GM23338 (cell line): ENCODE data around the gene GJB3. TPM values are rescaled to one million over a fixed set of nuclear protein-coding genes. Genes with fewer than 3 reads are reported as not detected.

Experiments
- ATAC-seq: fragments of 200-7000 bp; cut with Tn5 transposase; 3 replicates; pipeline ENCODE4 v1.9.1; 2020
- DNase-seq: peaks from one replicate; pipeline ENCODE4 v3.0.0-alpha.2; 2015; ENCODE audit warnings: low spot score
- H2AFZ ChIP-seq: fragments of 200-600 bp; sonication (generic); 2 replicates; pipeline ENCODE4 v1.8.0; 2016; ENCODE audit warnings: antibody characterized with exemption, mild to moderate bottlenecking, moderate library complexity
- H3F3A ChIP-seq: fragments of 200-600 bp; sonication (generic); replicated peaks from 2 replicates; pipeline ENCODE4 v1.8.0; 2017; ENCODE audit warnings: antibody characterized with exemption, mixed run types, low read depth
- H3K27ac ChIP-seq: fragments of 200-600 bp; sonication (generic); 2 replicates; pipeline ENCODE4 v1.6.1; 2016; ENCODE audit warnings: low read depth
- H3K27me3 ChIP-seq: fragments of 200-600 bp; sonication (generic); 2 replicates; pipeline ENCODE4 v1.8.0; 2016; ENCODE audit warnings: mild to moderate bottlenecking, mixed run types, moderate library complexity; ENCODE audit not compliant: insufficient read depth
- H3K36me3 ChIP-seq: fragments of 200-600 bp; sonication (generic); 2 replicates; pipeline ENCODE4 v1.8.0; 2016; ENCODE audit warnings: mild to moderate bottlenecking; ENCODE audit not compliant: insufficient read depth
- H3K4me1 ChIP-seq: fragments of 200-600 bp; sonication (generic); 2 replicates; pipeline ENCODE4 v1.8.0; 2016; ENCODE audit warnings: mild to moderate bottlenecking, moderate library complexity; ENCODE audit not compliant: insufficient read depth
- H3K4me2 ChIP-seq: fragments of 200-600 bp; sonication (generic); 2 replicates; pipeline ENCODE4 v1.7.1; 2017; ENCODE audit warnings: mixed run types
- H3K4me3 ChIP-seq: fragments of 200-600 bp; sonication (generic); 2 replicates; pipeline ENCODE4 v1.6.1; 2016; ENCODE audit warnings: mixed run types
- H3K79me2 ChIP-seq: fragments of 200-600 bp; sonication (generic); replicated peaks from 2 replicates; pipeline ENCODE4 v1.8.0; 2017; ENCODE audit warnings: mild to moderate bottlenecking; ENCODE audit not compliant: insufficient read depth
- H3K9me2 ChIP-seq: fragments of 200-600 bp; sonication (generic); 2 replicates; pipeline ENCODE4 v1.8.0; 2017; ENCODE audit not compliant: insufficient read depth
- H4K20me1 ChIP-seq: fragments of 200-600 bp; sonication (generic); replicated peaks from 2 replicates; pipeline ENCODE4 v1.8.0; 2017; ENCODE audit warnings: mild to moderate bottlenecking; ENCODE audit not compliant: insufficient read depth
- H3K27ac Mint-ChIP-seq: 2 replicates; pipeline ENCODE4 v1.8.0; 2020; ENCODE audit warnings: inconsistent platforms, mild to moderate bottlenecking, moderate library complexity, mixed read lengths
- H3K27me3 Mint-ChIP-seq: 3 replicates; pipeline ENCODE4 v1.8.0; 2022; ENCODE audit warnings: low read depth, mild to moderate bottlenecking, moderate library complexity, mixed read lengths, inconsistent platforms; ENCODE audit not compliant: insufficient read depth, poor library complexity
- H3K36me3 Mint-ChIP-seq: 3 replicates; pipeline ENCODE4 v1.8.0; 2021; ENCODE audit warnings: low read depth, mild to moderate bottlenecking, inconsistent platforms, moderate library complexity, mixed read lengths
- H3K4me1 Mint-ChIP-seq: 3 replicates; pipeline ENCODE4 v1.8.0; 2020; ENCODE audit warnings: mild to moderate bottlenecking, inconsistent platforms, mixed read lengths
- H3K4me3 Mint-ChIP-seq: 3 replicates; pipeline ENCODE4 v1.8.0; 2021; ENCODE audit warnings: moderate library complexity, mild to moderate bottlenecking, inconsistent platforms, mixed read lengths
- H3K9me3 Mint-ChIP-seq: 3 replicates; pipeline ENCODE4 v1.8.0; 2020; ENCODE audit warnings: moderate library complexity, mild to moderate bottlenecking, inconsistent platforms, mixed read lengths
- CREB1 ChIP-seq: fragments of 250-450 bp; sonication (Bioruptor Pico); IDR thresholded peaks from 2 replicates; pipeline ENCODE4 v1.5.0; 2020; ENCODE audit warnings: low read depth, mild to moderate bottlenecking, moderate library complexity
- EZH2phosphoT487 ChIP-seq: fragments of 200-600 bp; sonication (generic); IDR thresholded peaks from one replicate; pipeline ENCODE4 v1.8.1; 2018; ENCODE audit warnings: antibody characterized with exemption; ENCODE audit not compliant: unreplicated experiment
- NANOG ChIP-seq: IDR thresholded peaks from 2 replicates; pipeline ENCODE4 v1.6.1; 2016; ENCODE audit warnings: antibody characterized with exemption, borderline replicate concordance
- STAT1 ChIP-seq: IDR thresholded peaks from one replicate; pipeline ENCODE4 v1.6.1; 2016; ENCODE audit warnings: antibody characterized with exemption; ENCODE audit not compliant: unreplicated experiment
- ZNF331 ChIP-seq: fragments of 250-450 bp; sonication (Bioruptor Pico); IDR thresholded peaks from 2 replicates; pipeline ENCODE4 v1.5.0; 2020; ENCODE audit warnings: low read depth, mild to moderate bottlenecking, moderate library complexity
- ZNF462 ChIP-seq: fragments of 250-450 bp; sonication (Bioruptor Pico); IDR thresholded peaks from 2 replicates; pipeline ENCODE4 v1.5.0; 2020; ENCODE audit warnings: mild to moderate bottlenecking, moderate library complexity
- polyA plus RNA-seq: library from polyadenylated mRNA; unstranded; fragments of >200 nt; fragmentation: Nextera tagmentation; extraction: Ambion mirVana; gene quantifications from 2 replicates; pipeline ENCODE4 v1.2.1, GENCODE V29; 2016
- total RNA-seq: library from RNA; depleted of rRNA; stranded (reverse); fragments of >200 nt; shearing (Covaris generic); gene quantifications from 2 replicates; pipeline ENCODE4 v1.2.3, GENCODE V29; 2014
- TF ChIP-seq, protein P1 (sequence below): IDR thresholded peaks from 2 replicates; pipeline ENCODE4 v1.6.1; 2016; ENCODE audit warnings: antibody characterized with exemption
- TF ChIP-seq, protein P2 (sequence below): IDR thresholded peaks from one replicate; pipeline ENCODE4 v1.6.1; 2018; ENCODE audit warnings: antibody characterized with exemption; ENCODE audit not compliant: unreplicated experiment

Gene GJB3
- total and polyA plus RNA-seq, 2 experiments from 2014 or later, result 0.26 to 0.31 TPM

DNA sequence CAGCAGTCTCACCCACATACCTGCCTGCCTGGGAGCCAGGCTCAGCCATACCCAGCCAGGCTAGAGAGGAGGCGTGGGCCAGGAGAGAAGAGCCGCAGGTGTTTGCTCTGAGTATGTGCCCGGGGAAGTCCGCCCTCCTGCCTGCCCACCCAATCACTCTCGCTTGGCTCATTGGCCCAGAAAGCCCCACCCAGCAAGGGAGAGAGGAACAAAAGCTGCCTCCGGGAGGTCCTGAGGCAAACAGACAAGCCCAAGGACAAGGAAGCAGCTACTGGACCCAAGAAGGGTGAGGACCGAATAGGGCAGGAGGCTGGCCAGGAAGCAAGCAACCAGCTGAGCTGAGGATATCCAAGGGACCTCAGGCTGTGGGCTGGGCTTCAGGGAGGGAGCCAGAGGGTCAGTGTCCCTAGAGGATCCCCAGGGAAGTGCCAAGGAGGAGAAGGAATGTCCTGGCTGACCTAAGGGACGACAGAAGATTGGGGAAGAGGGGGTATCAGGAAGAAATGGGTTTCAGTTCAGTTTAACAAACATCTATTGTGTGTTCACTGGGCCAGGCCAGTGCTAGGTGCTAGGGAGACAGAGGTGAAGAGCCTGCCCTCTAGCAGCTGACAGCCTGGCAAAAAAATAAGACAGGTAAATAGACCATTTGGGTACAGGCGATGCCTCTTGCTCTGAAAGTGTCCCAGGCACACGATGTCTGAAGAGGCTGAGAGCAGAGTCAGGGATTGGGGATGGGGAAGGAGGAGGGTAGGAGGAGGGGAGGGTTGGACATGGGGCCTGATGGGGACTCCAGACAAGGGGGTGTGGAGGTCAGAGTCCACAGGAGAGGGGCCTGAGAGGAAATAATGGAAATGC is 21.3 kb upstream of the GJB3 start, which contains the start of gene GJB4 (continued):
- TF ChIP-seq ZNF462, result no peak
- TF ChIP-seq, protein P1, sequence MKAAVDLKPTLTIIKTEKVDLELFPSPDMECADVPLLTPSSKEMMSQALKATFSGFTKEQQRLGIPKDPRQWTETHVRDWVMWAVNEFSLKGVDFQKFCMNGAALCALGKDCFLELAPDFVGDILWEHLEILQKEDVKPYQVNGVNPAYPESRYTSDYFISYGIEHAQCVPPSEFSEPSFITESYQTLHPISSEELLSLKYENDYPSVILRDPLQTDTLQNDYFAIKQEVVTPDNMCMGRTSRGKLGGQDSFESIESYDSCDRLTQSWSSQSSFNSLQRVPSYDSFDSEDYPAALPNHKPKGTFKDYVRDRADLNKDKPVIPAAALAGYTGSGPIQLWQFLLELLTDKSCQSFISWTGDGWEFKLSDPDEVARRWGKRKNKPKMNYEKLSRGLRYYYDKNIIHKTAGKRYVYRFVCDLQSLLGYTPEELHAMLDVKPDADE, result no peak

GRCh38 chr1:34761176-34761761 is 19.7 kb upstream of the GJB3 start:
- Histone ChIP-seq H3K27me3 (no peaks in the 10 kb centered on the region), H2AFZ (no peak overlapping the region), H3K4me3 (no peak overlapping the region), H3K79me2 (no peaks in the 10 kb centered on the region), H3K9me2 (peaks cover 14% of the 10 kb centered on the region), H4K20me1 (no peaks in the 10 kb centered on the region), H3K27ac (no peak overlapping the region), H3K36me3 (no peaks in the 10 kb centered on the region), H3K4me2 (no peak overlapping the region), H3F3A (no peaks in the 10 kb centered on the region), H3K4me1 (peaks cover 3% of the 10 kb centered on the region)
- Mint-ChIP-seq H3K9me3 (peaks cover 3% of the 10 kb centered on the region; the same call in 1 of the 3 replicates), H3K27me3 (peaks cover 10% of the 10 kb centered on the region), H3K36me3 (no peaks in the 10 kb centered on the region; the same call in 2 of the 3 replicates), H3K4me3 (no peak overlapping the region), H3K4me1 (peaks cover 19% of the 10 kb centered on the region), H3K27ac (no peak overlapping the region)
- ATAC-seq (no peak), DNase-seq (no peak)
- TF ChIP-seq CREB1 (CRISPR knock-in tag) (no peak), STAT1 (no peak), ZNF331 (no peak), EZH2phosphoT487 (no peak), NANOG (no peak)
- TF ChIP-seq, protein P2, sequence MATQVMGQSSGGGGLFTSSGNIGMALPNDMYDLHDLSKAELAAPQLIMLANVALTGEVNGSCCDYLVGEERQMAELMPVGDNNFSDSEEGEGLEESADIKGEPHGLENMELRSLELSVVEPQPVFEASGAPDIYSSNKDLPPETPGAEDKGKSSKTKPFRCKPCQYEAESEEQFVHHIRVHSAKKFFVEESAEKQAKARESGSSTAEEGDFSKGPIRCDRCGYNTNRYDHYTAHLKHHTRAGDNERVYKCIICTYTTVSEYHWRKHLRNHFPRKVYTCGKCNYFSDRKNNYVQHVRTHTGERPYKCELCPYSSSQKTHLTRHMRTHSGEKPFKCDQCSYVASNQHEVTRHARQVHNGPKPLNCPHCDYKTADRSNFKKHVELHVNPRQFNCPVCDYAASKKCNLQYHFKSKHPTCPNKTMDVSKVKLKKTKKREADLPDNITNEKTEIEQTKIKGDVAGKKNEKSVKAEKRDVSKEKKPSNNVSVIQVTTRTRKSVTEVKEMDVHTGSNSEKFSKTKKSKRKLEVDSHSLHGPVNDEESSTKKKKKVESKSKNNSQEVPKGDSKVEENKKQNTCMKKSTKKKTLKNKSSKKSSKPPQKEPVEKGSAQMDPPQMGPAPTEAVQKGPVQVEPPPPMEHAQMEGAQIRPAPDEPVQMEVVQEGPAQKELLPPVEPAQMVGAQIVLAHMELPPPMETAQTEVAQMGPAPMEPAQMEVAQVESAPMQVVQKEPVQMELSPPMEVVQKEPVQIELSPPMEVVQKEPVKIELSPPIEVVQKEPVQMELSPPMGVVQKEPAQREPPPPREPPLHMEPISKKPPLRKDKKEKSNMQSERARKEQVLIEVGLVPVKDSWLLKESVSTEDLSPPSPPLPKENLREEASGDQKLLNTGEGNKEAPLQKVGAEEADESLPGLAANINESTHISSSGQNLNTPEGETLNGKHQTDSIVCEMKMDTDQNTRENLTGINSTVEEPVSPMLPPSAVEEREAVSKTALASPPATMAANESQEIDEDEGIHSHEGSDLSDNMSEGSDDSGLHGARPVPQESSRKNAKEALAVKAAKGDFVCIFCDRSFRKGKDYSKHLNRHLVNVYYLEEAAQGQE, result no peak
